ENCODE measurements around the gene BRICD5.

Gene BRICD5

GRCh38 chr16:2237102-2237482 is 26.4 kb upstream of the BRICD5 start:
- DNase-seq, result no peak

DNA sequence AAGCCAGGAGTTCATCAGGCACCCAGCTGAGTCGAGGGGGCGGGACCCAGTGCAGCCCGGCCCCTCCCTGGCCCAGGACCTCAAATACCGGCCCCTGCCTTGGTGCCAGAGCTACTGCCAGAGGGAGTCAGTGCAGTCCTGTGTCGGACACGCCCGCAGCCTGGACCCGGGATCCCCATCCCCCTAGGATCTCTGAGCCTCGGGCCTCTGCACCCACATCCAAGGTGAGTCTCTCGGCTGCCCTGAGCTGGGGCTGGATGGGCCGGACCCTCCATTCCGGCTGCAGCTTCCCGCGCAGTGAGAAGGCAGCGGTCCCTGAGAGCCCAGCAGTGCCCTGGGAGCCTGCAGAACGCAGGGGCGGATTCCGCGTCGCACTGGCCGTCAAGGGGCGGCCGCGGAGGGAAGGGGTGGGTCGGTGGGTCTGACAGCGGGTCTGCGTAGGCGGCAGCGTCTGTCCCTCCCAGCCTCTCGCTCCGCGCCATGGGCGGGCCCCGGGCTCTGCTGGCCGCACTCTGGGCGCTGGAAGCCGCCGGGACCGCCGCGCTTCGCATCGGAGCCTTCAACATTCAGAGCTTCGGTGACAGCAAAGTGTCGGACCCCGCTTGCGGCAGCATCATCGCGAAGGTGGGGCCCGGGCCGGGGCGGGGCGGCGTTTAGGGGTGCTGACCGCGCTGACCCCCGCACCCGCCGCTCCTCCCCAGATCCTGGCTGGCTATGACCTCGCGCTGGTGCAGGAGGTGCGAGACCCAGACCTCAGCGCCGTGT is 25.9 kb upstream of the BRICD5 start, which contains the start of gene DNASE1L2:
TSS of gene DNASE1L2 (plus strand) at position 108 of the 765 bp plus-strand sequence. CDS start at position 481, 373 bp downstream.
- no peak for DNase-seq

DNA sequence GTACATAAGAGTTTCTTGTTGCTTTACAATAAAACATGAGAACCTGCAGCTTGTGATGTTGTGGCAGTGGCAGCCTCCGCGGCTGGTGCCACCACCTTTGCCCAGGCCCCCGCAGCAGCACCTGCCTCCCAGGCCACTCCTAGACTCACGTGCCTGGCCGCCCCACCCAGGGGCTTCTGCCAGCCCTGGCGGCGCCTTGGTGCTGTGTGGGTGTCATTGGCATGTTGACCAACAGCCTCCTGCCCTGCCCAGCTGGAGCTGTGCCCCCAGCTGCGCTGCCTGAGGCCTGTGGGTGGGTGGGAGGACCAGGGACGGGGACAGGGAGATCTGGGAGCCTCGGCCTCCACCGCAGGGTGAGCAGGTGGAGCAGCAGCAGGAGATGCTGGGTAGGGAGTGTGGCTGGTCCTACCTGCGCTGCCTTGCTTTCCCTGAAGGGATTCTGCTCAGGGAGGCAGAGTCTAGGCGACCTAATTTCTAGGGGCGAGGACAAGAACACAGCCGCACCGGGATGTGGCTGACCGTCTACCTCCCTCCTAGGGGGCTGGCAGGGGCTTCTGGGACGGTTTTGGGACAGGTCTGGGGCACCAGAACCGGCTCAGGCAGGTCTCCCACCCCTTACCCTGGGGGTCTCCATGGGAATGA is 25.2 kb upstream of the BRICD5 start:
- DNase-seq, result no peak

- DNase-seq, result no peak
Measured at GRCh38 chr16:2235234-2235651, 24.6 kb upstream of the BRICD5 start.

DNA sequence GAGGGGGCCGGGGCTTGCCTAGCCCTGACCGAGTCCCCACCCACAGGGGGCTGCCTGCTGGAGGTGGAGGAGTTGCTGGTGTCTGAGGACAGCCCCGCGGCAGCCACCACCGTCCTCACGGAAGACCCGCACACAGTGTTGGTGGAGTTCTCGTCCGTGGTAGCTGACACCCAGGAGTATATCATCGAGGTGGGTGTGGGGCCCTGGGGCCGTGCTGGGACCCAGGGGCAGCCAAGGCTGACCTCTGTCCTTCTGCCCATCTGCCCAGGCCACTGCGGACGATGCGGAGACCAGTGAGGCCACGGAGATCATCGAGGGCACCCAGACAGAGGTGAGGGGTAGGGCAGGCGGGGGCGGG is 24.1 kb upstream of the BRICD5 start:
- DNase-seq, result no peak

- DNase-seq, result no peak
Measured at GRCh38 chr16:2233872-2234812, 23.5 kb upstream of the BRICD5 start.

DNA sequence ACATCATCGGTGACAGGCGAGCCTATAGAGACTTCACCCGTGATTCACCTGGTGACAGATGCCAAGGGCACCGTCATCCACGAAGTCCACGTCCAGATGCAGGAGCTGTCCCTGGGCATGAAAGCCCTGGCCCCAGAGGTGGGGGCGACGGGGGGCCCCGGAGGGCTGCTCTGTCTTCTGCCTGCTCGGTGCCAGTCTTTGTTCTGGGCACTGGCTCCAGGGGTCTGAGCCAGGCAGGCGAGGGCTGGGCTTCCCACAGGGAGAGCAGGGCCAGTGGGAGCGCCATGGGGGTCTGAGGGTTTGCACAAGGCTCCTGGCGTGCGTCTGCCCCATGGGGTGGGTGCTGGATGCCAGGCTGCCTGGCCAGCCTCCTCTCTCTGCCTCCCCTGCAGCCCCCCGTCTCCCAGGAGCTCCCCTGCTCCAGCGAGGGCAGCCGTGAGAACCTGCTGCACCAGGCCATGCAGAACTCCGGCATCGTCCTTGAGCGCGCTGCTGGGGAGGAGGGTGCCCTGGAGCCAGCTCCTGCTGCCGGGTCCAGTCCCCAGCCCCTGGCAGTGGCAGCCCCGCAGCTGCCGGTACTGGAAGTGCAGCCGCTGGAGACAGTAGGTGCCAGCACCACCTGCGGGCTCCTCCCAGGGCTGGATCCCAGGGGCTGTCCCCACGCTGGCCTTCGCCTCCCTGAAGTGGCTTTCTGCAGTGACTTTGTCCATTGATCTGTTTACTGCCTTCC is 22.5 kb upstream of the BRICD5 start:
- no peak for DNase-seq

DNA sequence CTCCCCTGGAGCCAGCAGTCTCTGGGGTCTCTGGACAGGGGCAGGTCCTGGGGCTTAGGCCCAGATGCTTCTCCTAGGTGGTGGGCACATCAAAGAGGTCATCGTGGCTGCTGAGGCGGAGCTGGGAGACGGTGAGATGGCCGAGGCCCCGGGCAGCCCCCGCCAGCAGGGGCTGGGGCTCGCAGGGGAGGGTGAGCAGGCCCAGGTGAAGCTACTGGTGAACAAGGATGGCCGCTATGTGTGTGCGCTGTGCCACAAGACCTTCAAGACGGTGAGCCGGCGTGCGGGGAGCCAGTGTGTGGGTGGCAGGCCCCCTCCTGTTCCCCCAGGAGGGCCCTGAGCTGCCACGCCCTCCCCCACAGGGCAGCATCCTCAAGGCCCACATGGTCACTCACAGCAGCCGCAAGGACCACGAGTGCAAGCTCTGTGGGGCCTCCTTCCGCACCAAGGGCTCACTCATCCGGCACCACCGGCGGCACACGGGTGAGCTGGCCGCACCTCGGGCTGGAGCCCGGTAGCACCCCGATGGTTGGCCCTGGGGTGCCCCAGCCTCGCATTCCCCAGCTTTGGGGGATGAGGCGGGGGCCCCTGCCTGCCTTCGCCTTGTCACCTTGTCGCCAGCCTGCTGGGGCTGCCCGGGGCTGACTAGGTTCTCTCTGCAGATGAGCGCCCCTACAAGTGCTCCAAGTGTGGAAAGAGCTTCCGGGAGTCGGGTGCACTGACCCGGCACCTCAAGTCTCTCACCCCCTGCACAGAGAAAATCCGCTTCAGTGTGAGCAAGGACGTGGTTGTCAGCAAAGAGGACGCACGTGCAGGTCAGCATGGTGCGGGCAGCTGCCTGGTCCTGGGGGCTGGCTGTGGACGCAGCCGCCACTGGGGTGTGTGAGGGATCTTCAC is 21.7 kb upstream of the BRICD5 start:
- no peak for DNase-seq

DNA sequence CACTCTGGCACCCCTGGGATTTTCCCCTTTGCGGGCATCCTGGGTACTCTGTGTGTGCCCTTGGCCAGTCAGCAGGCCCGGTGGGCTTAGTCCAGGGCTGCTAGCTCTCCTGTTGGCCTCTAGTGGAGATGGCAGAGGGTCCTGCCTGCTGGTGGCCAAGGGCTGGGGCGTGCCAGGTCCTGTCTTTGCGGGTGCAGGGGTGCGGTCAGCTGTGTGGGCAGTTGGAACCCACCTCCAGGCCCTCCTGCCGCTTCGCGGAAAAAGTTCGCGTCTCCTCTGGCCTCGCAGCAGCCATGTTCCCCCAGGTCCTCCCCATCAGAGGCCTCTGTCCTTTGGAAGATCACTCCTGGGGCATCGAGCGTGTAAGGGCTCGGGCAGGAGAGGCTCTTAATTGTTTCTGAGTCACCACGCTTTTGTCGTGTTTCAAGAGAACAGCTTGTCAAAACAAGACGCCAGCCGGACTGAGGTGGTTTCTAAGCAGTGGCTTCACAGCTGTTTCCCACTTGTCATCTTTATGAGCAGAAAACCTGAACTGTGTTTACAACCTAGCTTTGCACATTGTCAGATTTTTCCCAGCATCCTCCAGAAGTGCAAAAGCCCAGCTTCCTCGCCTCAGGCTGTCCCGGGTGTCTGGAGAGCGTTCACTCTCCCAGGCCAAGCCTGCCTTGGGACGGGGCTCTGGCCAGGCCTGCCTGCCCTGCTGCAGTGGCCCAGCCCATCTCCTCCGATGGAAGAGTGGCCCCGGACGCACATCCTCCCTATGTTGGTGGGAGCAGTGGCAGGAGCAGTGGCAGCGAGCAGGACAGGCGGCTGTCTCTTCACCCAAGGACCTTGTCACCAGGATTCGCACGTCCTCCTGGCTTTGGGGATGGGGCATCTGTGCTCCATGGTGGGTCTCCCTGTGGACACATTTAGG is 20.6 kb upstream of the BRICD5 start:
- no peak for DNase-seq

GRCh38 chr16:2230376-2230775 is 19.7 kb upstream of the BRICD5 start:
- no peak for DNase-seq

DNA sequence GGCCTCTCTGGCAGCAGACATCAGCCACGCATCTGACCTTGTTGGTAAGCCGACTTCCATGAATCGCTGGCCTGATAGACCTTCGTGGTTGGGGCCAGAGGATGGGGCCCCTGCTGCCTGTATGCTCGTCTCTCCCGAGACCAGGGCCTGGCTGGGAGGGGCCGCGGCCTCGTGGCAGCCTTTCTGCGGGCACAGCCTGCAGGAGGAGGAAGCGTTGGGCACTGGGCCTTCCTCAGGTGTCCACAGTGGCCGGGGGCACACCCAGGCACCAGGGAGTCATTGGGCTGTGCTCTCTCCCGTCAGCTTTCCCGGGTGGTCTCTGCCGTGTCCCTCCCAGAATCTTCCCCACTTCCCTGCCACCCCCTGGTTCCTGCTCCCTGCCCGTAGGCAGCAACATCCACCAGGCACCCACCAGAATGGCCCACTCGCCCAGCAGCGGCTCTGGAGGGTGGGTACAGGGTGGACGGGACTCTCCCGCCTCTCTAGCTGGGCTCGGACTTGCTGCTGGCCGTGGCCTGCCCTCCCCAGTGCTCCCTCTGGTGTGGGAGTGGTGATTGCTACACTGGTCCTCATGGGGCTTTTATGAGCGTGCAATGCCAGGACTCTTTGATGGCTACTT is 19.1 kb upstream of the BRICD5 start:
- DNase-seq, result no peak

DNA sequence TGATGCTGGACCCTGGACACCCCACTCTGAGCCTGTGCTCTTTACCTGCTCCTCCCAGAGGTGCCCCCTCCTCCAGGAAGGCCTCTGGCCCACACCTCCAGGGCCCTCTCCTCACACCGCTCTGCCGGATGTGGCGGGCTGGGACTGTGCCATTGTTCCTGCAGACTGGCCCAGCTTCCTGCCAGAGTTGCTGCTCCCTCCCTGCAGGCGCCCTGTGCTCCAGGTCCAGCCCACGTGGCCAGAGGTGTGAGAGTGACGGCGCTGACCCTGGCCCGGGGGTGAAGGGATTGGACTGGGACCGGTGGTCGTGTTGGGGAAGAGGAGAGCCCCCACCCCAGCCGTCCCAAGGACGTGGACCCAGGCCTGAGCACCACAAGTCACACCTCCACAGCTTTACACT is 18.4 kb upstream of the BRICD5 start:
- no peak for DNase-seq

DNA sequence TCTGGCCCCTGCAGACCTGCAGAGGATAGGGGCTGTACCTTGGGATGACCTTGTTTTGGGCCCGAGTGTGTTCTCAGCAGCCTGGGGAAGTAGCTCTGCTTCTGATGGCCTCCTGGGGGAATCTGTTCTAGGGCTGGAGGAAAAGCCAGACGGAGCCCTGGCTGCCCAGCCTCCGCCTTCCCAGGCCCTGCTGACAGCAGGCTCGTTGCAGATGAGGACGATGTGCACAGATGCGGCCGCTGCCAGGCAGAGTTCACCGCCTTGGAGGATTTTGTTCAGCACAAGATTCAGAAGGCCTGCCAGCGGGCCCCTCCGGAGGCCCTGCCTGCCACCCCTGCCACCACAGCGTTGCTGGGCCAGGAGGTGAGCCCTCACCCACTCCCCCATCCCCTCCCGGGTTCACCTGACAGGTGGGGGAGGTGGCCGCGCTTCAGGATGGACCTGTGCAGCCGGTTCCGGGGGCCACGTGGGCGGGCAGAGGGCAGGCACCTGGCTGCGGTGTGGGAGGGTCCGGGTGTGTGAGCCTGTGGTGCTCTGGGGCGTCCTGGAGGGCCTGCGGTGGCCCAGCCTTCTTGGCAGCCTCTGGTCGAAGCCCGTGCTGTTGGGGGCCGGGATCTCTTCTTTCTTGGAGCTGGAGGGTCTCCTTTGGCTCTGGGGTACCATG is 17.6 kb upstream of the BRICD5 start:
- DNase-seq, result no peak

DNA sequence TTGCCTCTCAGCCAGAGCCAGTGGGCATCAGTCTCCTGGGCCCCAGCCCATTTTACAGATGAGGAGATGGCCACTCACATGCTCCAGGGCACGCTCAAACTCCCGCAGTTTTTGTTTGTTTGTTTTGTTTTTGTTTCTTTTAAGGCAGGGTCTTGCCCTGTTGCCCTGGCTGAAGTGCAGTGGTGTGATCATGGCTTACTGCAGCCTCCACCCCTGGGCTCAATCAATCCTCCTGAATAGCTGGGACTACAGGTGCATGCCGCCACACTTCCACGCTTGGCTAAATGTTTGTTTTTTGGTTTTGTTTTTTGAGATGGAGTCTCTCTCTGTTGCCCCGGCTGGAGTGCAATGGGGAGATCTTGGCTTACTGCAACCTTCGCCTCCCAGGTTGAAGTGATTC is 16.3 kb upstream of the BRICD5 start:
- no peak for DNase-seq

DNA sequence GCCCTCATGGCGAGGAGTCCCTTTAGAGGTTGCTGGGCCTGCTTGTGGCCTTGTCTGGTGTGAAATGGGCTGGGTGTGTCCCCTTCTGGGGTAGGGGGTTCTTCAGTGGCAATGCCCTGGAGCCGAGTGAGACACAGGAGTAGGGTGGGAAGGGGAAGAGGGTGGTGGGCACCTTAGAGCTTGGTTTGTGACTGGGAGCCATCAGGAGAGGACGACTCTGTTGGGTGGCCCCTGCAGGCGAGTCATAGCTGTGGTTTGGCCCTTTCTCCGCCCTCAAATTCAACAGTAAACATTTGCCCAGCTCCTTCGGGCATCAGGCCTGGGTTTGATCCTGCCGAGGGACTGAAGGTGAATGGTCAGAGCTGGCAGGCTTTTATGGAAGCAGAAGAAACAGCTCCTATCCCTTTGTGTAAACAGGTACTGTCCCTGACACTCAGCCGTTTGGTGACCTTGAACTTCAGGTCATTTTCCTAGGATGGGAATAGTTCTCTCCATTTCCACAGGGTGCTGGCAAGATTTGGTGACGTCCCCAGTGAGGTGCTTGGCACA is 15.7 kb upstream of the BRICD5 start:
- no peak for DNase-seq

DNA sequence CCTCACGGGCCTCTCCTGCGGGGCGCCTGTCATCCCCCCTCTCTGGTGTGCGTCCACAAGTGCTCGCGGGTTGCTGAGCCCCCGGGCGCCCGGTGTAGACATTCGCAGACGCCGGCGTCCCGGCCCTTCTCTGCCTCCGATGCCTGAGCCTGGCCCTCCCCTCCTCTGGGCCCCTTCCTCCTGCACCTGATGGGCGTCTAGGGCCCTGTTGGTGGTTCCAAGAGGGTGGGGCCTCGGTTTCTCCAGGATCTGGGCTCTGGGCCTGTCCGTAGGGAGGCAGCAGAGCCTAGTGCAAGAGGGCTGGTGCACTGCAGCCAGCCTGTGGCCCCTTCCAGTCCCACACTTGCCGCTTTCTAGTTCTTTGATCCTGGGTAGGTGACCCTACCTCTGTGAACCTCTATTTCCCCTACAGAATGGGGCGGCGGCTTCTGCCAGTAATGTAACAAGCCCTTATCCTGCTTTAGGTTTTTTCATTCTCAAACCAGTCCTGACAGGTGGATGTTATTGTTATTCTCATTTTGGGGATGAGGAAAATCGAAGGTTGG is 13.4 kb upstream of the BRICD5 start:
- no peak for DNase-seq

GRCh38 chr16:2223221-2223941 is 12.7 kb upstream of the BRICD5 start, which contains the start of gene E4F1:
Gene E4F1, plus strand, starts transcription at chr16:2223591. Its CDS starts 23 bp downstream, at chr16:2223614.
- peak; percentile 100 for DNase-seq

DNA sequence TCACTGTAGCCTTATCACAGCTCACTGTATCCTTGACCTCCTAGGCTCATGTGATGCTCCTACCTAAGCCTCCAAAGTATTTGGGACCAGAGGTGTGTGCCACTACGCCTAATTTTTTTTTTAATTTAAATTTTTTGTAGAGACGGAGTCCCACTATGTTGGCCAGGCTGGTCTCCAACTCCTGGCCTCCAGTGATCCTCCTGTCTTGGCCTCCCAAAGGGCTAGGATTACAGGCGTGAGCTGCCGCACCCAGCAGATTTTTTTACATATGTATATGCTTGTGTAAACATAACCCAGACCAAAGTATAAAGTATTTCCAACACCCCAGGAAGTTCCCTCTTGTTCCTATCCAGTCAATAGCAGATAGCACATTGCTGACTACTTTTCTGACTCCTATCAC is 5.7 kb upstream of the BRICD5 start:
- no peak for DNase-seq

DNA sequence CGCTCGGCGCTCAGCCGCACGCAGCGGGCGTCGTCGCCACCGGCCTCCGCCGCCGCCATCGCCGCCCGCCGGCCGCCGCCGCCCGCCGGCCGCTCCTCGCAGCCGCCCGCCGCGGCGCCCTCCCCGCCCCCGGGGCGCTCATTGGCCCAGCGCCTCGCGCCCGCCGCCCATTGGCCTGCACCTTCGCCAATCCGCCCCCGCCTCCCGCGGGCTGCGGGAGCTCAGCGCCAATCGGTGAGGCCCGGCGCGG is 4.0 kb upstream of the BRICD5 start, which contains the start of gene PGP:
TSS of gene PGP (minus strand) at position 122 of the 250 bp plus-strand sequence. CDS start at position 59, 63 bp downstream.
- DNase-seq, result no peak

Measured in activated CD4-positive, CD25-positive, alpha-beta regulatory T cell treated with anti-CD3 and anti-CD28 coated beads, Interleukin-2, amount 50 U/mL, for 72 hours (primary cell).